Uterus (tissue), 4 donors: ENCODE results near the gene BRD3. TPM values are rescaled to one million over a fixed set of nuclear protein-coding genes. Genes with fewer than 3 reads are reported as not detected.
"Not testable (repeated sequence)": the region's sequence is repeated elsewhere in the genome, so short reads cannot be mapped to it uniquely, and the experiment has no call there.

Experiments
- DNase-seq, 2 donors: peaks; one replicate each; pipeline ENCODE4 v3.0.0-alpha.2; 2019 to 2020
- H3K27ac ChIP-seq, 2 donors: fragments of 200-600 bp; sonication (generic); 1 replicate in 1 of 2; 2 replicates in 1 of 2; pipeline ENCODE4 v1.5.1; 2016 to 2018
- H3K27me3 ChIP-seq, 2 donors: fragments of 200-600 bp; sonication (generic); one replicate each; pipeline ENCODE4 v1.5.1; 2018 to 2019; ENCODE audit warnings: control low read depth in 1 of 2
- H3K36me3 ChIP-seq, 2 donors: fragments of 200-600 bp; sonication (generic); one replicate each; pipeline ENCODE4 v1.5.1; 2019; ENCODE audit warnings: control low read depth in 1 of 2
- H3K4me1 ChIP-seq, 2 donors: fragments of 200-600 bp; sonication (generic); one replicate each; pipeline ENCODE4 v1.5.1; 2018 to 2019; ENCODE audit warnings: control low read depth in 1 of 2
- H3K4me3 ChIP-seq, 2 donors: fragments of 200-600 bp; sonication (generic); 1 replicate in 1 of 2; 2 replicates in 1 of 2; pipeline ENCODE4 v1.5.1; 2018 to 2019; ENCODE audit warnings: mild to moderate bottlenecking in 1 of 2
- H3K9me3 ChIP-seq, 2 donors: fragments of 200-600 bp; sonication (generic); one replicate each; pipeline ENCODE4 v1.5.1; 2019; ENCODE audit warnings: control low read depth in 1 of 2
- POLR2A ChIP-seq, 2 donors: fragments of 450-650 bp; IDR thresholded peaks; one replicate each; pipeline ENCODE4 v1.6.1; 2016; ENCODE audit warnings: antibody characterized with exemption in 2 of 2, mild to moderate bottlenecking in 1 of 2, moderate library complexity in 1 of 2
- intact Hi-C: fragments of 100-400 bp; cut with DNase I; formaldehyde crosslinking; loops from one replicate; pipeline ENCODE4 v1.15.1; 2023; ENCODE audit warnings: low total_unique reads
- total RNA-seq, 4 donors: library from RNA; depleted of rRNA in 3 of 4; stranded (reverse); fragments of >200 nt in 3 of 4; gene quantifications; one replicate each; pipeline versions ENCODE4 v1.1.0 to v1.2.4, GENCODE V29; 2014 to 2023
- TF ChIP-seq, protein P1 (sequence below), 4 experiments: fragments of 200-600 bp in 2 of 4; fragments of 450-650 bp in 2 of 4; sonication (generic) in 2 of 4; IDR thresholded peaks; one replicate each; pipeline ENCODE4 v1.5.1; 2016 to 2019; ENCODE audit warnings: antibody characterized with exemption in 4 of 4, mild to moderate bottlenecking in 2 of 4, moderate library complexity in 1 of 4
- donor health status: DM: yes; HTN: yes; CAD: no.

The BRD3 gene
- total RNA-seq, 4 donors from 2014 or later: 7.2 to 85.0 (median 42.6) TPM

DNA sequence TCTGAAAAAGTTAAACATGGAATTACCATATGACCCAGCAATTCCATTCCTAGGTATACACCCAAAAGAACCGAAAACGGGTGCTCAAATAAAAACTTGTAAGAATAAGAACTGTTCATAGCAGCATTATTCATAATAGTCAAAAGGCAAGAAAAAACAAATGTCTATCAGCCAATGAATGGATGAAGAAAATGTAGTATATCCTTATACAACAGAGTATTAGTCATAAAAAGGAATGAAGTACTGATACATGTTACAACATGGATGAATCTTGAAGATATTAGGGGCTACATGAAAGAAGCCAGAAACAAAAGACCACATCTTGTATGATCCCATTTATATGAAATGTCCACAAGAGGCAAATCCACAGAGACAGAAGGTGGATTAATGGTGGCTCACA is 15.6 kb upstream of the BRD3 start:
- H3K27ac ChIP-seq: no peak overlapping the region
- intact Hi-C loops: no loop called here
- no peak overlapping the region for H3K4me3 ChIP-seq
- TF ChIP-seq POLR2A (IDR thresholded peaks at IDR 0.05): no peak
- TF ChIP-seq, protein P1, sequence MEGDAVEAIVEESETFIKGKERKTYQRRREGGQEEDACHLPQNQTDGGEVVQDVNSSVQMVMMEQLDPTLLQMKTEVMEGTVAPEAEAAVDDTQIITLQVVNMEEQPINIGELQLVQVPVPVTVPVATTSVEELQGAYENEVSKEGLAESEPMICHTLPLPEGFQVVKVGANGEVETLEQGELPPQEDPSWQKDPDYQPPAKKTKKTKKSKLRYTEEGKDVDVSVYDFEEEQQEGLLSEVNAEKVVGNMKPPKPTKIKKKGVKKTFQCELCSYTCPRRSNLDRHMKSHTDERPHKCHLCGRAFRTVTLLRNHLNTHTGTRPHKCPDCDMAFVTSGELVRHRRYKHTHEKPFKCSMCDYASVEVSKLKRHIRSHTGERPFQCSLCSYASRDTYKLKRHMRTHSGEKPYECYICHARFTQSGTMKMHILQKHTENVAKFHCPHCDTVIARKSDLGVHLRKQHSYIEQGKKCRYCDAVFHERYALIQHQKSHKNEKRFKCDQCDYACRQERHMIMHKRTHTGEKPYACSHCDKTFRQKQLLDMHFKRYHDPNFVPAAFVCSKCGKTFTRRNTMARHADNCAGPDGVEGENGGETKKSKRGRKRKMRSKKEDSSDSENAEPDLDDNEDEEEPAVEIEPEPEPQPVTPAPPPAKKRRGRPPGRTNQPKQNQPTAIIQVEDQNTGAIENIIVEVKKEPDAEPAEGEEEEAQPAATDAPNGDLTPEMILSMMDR (IDR thresholded peaks at IDR 0.05): no peak
- H3K9me3 ChIP-seq: no peaks in the 10 kb centered on the region
- no peaks in the 10 kb centered on the region for H3K27me3 ChIP-seq
- DNase-seq: no peak
- no peaks in the 10 kb centered on the region for H3K4me1 ChIP-seq
- H3K36me3 ChIP-seq: no peaks in the 10 kb centered on the region

DNA sequence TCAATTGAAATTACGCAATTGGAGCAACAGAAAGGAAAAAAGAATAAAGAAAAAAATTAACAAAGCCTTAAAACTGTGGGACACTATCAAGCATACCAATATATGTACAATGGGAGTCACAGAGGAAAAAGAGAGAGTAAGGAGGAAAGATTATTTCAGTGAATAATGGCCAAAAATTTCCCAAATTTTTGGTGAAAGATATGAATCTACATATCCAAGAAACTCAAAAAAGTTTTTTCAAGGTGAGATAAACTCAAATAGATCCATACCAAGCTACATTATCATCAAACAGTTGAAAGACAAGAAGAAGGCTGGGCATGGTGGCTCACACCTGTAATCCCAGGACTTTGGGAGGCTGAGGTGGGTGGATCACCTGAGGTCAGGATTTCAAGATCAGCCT is 8.8 kb upstream of the BRD3 start:
- DNase-seq: no peak
- intact Hi-C loops: no loop called here
- no peak overlapping the region for H3K27ac ChIP-seq
- no peaks in the 10 kb centered on the region for H3K4me1 ChIP-seq
- H3K9me3 ChIP-seq: peaks cover 0 to 4% of the 10 kb centered on the region in 2 donors
- no peak for TF ChIP-seq POLR2A (IDR thresholded peaks at IDR 0.05)
- TF ChIP-seq, protein P1 (IDR thresholded peaks at IDR 0.05): no peak
- no peaks in the 10 kb centered on the region for H3K27me3 ChIP-seq
- H3K4me3 ChIP-seq: no peak overlapping the region
- no peaks in the 10 kb centered on the region for H3K36me3 ChIP-seq

DNA sequence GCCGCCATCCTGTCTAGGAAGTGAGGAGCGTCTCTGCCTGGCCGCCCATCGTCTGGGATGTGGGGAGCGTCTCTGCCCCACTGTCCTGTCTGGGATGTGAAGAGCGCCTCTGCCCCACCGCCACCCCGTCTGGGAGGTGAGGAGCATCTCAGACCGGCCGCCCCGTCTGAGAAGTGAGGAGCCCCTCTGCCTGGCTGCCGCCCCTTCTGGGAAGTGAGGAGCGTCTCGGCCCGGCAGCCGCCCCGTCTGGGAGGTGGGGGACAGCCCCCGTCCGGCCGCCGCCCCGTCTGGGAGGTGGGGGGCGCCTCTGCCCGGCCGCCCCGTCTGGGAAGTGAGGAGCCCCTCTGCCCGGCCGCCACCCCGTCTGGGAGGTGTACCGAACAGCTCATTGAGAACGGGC is 7.9 kb upstream of the BRD3 start:
- H3K4me3 ChIP-seq, DNase-seq, intact Hi-C loops, H3K36me3 ChIP-seq, H3K27me3 ChIP-seq, H3K4me1 ChIP-seq, H3K9me3 ChIP-seq, H3K27ac ChIP-seq: not testable (repeated sequence)

DNA sequence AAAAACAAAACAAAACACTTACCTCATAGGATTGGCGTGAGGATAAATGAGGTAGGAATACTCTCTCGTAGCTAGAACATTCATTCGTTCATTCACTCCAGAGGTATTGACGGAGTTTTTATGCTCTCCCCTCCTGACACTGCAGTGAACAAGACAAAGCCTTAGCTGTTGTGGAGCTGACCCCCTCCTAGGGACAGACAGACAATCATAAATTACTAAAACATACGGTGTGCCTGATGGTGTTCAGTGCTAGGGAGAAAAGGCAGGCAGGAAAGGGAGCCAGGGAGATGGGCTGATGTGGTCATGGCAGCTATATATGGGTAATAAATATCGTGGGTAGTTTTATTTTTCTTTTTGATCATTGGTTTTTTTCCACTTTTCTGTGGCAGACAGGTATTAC is 5.7 kb upstream of the BRD3 start:
- no peak for DNase-seq
- Histone ChIP-seq H3K36me3 (no peaks in the 10 kb centered on the region), H3K9me3 (peaks cover 0 to 4% of the 10 kb centered on the region in 2 donors), H3K4me1 (no peaks in the 10 kb centered on the region), H3K27me3 (no peaks in the 10 kb centered on the region), H3K4me3 (no peak overlapping the region), H3K27ac (no peak overlapping the region)
- intact Hi-C loops: no loop called here
- TF ChIP-seq, protein P1 (IDR thresholded peaks at IDR 0.05): no peak
- TF ChIP-seq POLR2A (IDR thresholded peaks at IDR 0.05): no peak

DNA sequence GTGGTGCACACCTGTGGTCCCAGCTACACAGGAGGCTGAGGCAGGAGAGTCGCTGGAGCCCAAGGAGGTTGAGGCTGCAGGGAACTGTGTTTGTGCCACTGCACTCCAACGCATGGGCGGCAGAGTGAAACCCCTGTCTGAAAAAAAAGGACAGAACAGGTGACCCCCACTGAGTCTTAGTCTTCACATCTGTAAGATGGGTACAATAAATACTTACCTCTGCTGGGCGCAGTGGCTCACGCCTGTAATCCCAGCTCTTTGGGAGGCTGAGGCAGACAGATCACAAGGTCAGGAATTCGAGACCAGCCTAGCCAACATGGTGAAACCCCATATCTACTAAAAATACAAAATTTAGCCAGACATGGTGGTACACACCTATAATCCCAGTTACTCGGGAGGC is 4.9 kb upstream of the BRD3 start:
- intact Hi-C loops, H3K27ac ChIP-seq, H3K4me3 ChIP-seq, H3K36me3 ChIP-seq, H3K27me3 ChIP-seq, DNase-seq, H3K9me3 ChIP-seq, H3K4me1 ChIP-seq: not testable (repeated sequence)

DNA sequence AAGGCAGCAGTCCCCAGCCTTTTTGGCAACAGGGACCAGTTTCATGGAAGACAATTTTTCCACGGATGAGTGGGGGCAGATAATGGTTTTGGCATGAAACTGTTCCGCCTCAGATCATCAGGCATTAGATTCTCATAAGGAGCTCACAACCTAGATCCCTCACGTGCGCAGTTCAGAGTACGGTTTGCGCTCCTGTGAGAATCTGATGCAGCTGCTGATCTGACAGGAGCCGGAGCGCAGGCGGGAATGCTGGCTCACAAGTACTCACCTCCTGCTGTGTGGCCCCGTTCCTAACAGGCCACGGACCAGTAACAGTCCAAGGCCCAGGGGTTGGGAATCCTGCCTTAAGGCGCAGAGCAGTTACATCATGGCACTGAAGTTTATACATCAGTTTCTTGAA is 3.3 kb upstream of the BRD3 start:
- DNase-seq: no peak
- no peaks in the 10 kb centered on the region for H3K9me3 ChIP-seq
- intact Hi-C loops: no loop called here
- H3K27me3 ChIP-seq: no peaks in the 10 kb centered on the region
- no peaks in the 10 kb centered on the region for H3K4me1 ChIP-seq
- H3K4me3 ChIP-seq: no peak overlapping the region
- H3K27ac ChIP-seq: no peak overlapping the region
- TF ChIP-seq, protein P1 (IDR thresholded peaks at IDR 0.05): no peak
- TF ChIP-seq POLR2A (IDR thresholded peaks at IDR 0.05): no peak
- H3K36me3 ChIP-seq: no peaks in the 10 kb centered on the region
